H1 (cell line): ENCODE data around the gene TSPAN2. TPM values are rescaled to one million over a fixed set of nuclear protein-coding genes. Genes with fewer than 3 reads are reported as not detected.

Experiments
- CTCF ChIA-PET: fragments of 300-600 bp; sonication (Branson Sonifier 250); formaldehyde crosslinking; loops from one replicate; lab custom pipeline; 2021; ENCODE audit not compliant: partially characterized antibody; lab: Charles Lee
- POLR2A ChIA-PET: fragments of 300-600 bp; sonication (Branson Sonifier 250); formaldehyde crosslinking; loops from one replicate; lab custom pipeline; 2021; ENCODE audit warnings: inconsistent platforms; ENCODE audit not compliant: partially characterized antibody; lab: Charles Lee
- DNase-seq, 2 experiments: peaks; one replicate each; pipeline versions ENCODE4 v3.0.0 to v3.0.0-alpha.2; 2010 to 2022; ENCODE audit warnings: low spot score in 2 of 2, low read depth in 1 of 2, mixed read lengths in 1 of 2
- FAIRE-seq: peaks from 2 replicates; lab custom pipeline; 2011; peaks lifted over from hg19 to GRCh38; lab: Jason Lieb, UNC
- H2AFZ ChIP-seq: 2 replicates; pipeline ENCODE4 v1.8.1; 2012; ENCODE audit warnings: low read length, inconsistent platforms
- H2AK5ac ChIP-seq: 2 replicates; pipeline ENCODE4 v1.6.1; 2013; ENCODE audit warnings: low read depth, low read length
- H2BK120ac ChIP-seq: replicated peaks from 2 replicates; pipeline ENCODE3; 2013; ENCODE audit warnings: low read depth, low read length, inconsistent platforms
- H2BK12ac ChIP-seq: 2 replicates; pipeline ENCODE4 v1.6.1; 2013; ENCODE audit warnings: low read depth, low read length
- H2BK15ac ChIP-seq: 2 replicates; pipeline ENCODE4 v1.6.1; 2013; ENCODE audit warnings: low read length
- H2BK20ac ChIP-seq: 2 replicates; pipeline ENCODE4 v1.6.1; 2013; ENCODE audit warnings: low read length
- H2BK5ac ChIP-seq: 2 replicates; pipeline ENCODE4 v1.6.1; 2013; ENCODE audit warnings: low read depth, low read length
- H3K14ac ChIP-seq: 2 replicates; pipeline ENCODE4 v1.6.1; 2013; ENCODE audit warnings: inconsistent platforms; ENCODE audit not compliant: insufficient read length
- H3K18ac ChIP-seq: 2 replicates; pipeline ENCODE4 v1.6.1; 2013; ENCODE audit warnings: low read length; ENCODE audit errors: extremely low read depth
- H3K23ac ChIP-seq: 2 replicates; pipeline ENCODE4 v1.6.1; 2013; ENCODE audit warnings: inconsistent platforms; ENCODE audit not compliant: insufficient read length
- H3K23me2 ChIP-seq: 2 replicates; pipeline ENCODE4 v1.6.1; 2013; ENCODE audit warnings: low read depth, low read length
- H3K27ac ChIP-seq: 2 replicates; pipeline ENCODE4 v1.6.1; 2011; ENCODE audit warnings: low read depth, low read length, inconsistent platforms
- H3K27me3 ChIP-seq, 4 experiments: replicated peaks in 1 of 4; 1 replicate in 1 of 4; 2 replicates in 3 of 4; pipeline versions ENCODE4 v1.6.1 to v1.8.1; 2011 to 2013; ENCODE audit warnings: low read length in 3 of 4, mild to moderate bottlenecking in 3 of 4, inconsistent platforms in 2 of 4, mixed read lengths in 2 of 4, moderate library complexity in 1 of 4; ENCODE audit not compliant: control insufficient read depth in 3 of 4, insufficient read depth in 3 of 4; ENCODE audit errors: extremely low read depth in 1 of 4
- H3K36me3 ChIP-seq, 4 experiments: 2 replicates each; pipeline versions ENCODE4 v1.6.1 to v1.8.1; 2011 to 2013; ENCODE audit warnings: mild to moderate bottlenecking in 4 of 4, low read length in 3 of 4, moderate library complexity in 2 of 4, control low read depth in 1 of 4, inconsistent platforms in 1 of 4; ENCODE audit not compliant: insufficient read depth in 4 of 4, control insufficient read depth in 2 of 4
- H3K4ac ChIP-seq: replicated peaks from 2 replicates; pipeline ENCODE3; 2013; ENCODE audit warnings: low read length, low read depth, mixed read lengths, inconsistent platforms; ENCODE audit not compliant: insufficient read length
- H3K4me1 ChIP-seq, 4 experiments: replicated peaks in 1 of 4; 1 replicate in 1 of 4; 2 replicates in 3 of 4; pipeline versions ENCODE4 v1.6.1 to v1.8.1; 2011 to 2013; ENCODE audit warnings: low read length in 3 of 4, inconsistent platforms in 2 of 4, mixed read lengths in 1 of 4; ENCODE audit not compliant: insufficient read depth in 4 of 4, control insufficient read depth in 3 of 4
- H3K4me2 ChIP-seq, 2 experiments: 2 replicates each; pipeline versions ENCODE4 v1.6.1 to v1.8.1; 2011 to 2013; ENCODE audit warnings: low read depth in 2 of 2, low read length in 2 of 2, control low read depth in 1 of 2, inconsistent platforms in 1 of 2, mild to moderate bottlenecking in 1 of 2; ENCODE audit not compliant: insufficient read depth in 1 of 2
- H3K4me3 ChIP-seq, 4 experiments: fragments of 200-600, 300-600 bp in 1 of 4; sonication (generic), shearing (Covaris generic), sonication (Bioruptor Twin) in 1 of 4; 2 replicates each; pipeline versions ENCODE4 v1.5.1 to v1.8.1; 2011 to 2016; ENCODE audit warnings: low read length in 4 of 4, low read depth in 3 of 4, control low read depth in 2 of 4, inconsistent platforms in 2 of 4, mild to moderate bottlenecking in 2 of 4, mixed read lengths in 1 of 4, moderate library complexity in 1 of 4; ENCODE audit not compliant: insufficient read depth in 2 of 4; ENCODE audit errors: extremely low read depth in 1 of 4
- H3K56ac ChIP-seq: replicated peaks from 2 replicates; pipeline ENCODE3; 2013; ENCODE audit warnings: low read depth, mild to moderate bottlenecking, mixed read lengths, low read length, inconsistent platforms; ENCODE audit not compliant: insufficient read length
- H3K79me1 ChIP-seq: 2 replicates; pipeline ENCODE4 v1.6.1; 2013; ENCODE audit warnings: low read depth, low read length, control low read depth
- H3K79me2 ChIP-seq, 2 experiments: 2 replicates each; pipeline versions ENCODE4 v1.6.1 to v1.8.1; 2012 to 2013; ENCODE audit warnings: low read length in 2 of 2, mild to moderate bottlenecking in 2 of 2, inconsistent platforms in 1 of 2; ENCODE audit not compliant: insufficient read depth in 2 of 2, control insufficient read depth in 1 of 2
- H3K9ac ChIP-seq, 4 experiments: replicated peaks in 1 of 4; 1 replicate in 1 of 4; 2 replicates in 3 of 4; pipeline versions ENCODE4 v1.6.1 to v1.8.1; 2011 to 2013; ENCODE audit warnings: low read depth in 3 of 4, low read length in 3 of 4, control low read depth in 2 of 4, mild to moderate bottlenecking in 2 of 4, moderate library complexity in 2 of 4, inconsistent platforms in 1 of 4; ENCODE audit errors: extremely low read depth in 1 of 4
- H3K9me3 ChIP-seq, 2 experiments: 2 replicates each; pipeline versions ENCODE4 v1.6.1 to v1.8.1; 2012 to 2013; ENCODE audit warnings: mild to moderate bottlenecking in 2 of 2, moderate library complexity in 2 of 2, control low read depth in 1 of 2, inconsistent platforms in 1 of 2, low read depth in 1 of 2, low read length in 1 of 2, mixed read lengths in 1 of 2; ENCODE audit not compliant: insufficient read depth in 2 of 2
- H4K20me1 ChIP-seq, 2 experiments: replicated peaks in 1 of 2; 2 replicates each; pipeline versions ENCODE3 to v1.8.1; 2011 to 2013; ENCODE audit warnings: inconsistent platforms in 2 of 2, low read length in 2 of 2, mild to moderate bottlenecking in 1 of 2; ENCODE audit not compliant: insufficient read depth in 2 of 2, control insufficient read depth in 1 of 2
- H4K5ac ChIP-seq: 2 replicates; pipeline ENCODE4 v1.6.1; 2013; ENCODE audit warnings: low read length, low read depth, mixed read lengths, inconsistent platforms; ENCODE audit not compliant: insufficient read length
- H4K8ac ChIP-seq: 2 replicates; pipeline ENCODE4 v1.8.0; 2013; ENCODE audit warnings: mild to moderate bottlenecking, moderate library complexity, low read length, inconsistent platforms; ENCODE audit not compliant: insufficient read depth; ENCODE audit errors: extremely low read depth
- H4K91ac ChIP-seq: replicated peaks from 2 replicates; pipeline ENCODE3; 2013; ENCODE audit warnings: low read length, mixed read lengths, inconsistent platforms; ENCODE audit not compliant: insufficient read length
- GTF2F1 ChIP-seq: IDR thresholded peaks from 2 replicates; pipeline ENCODE4 v1.6.1; 2012; ENCODE audit warnings: low read depth, low read length, improper control_type of control experiment, borderline replicate concordance
- SP1 ChIP-seq: IDR thresholded peaks from 2 replicates; pipeline ENCODE4 v1.6.1; 2011; ENCODE audit warnings: low read depth, low read length
- SRF ChIP-seq: IDR thresholded peaks from 2 replicates; pipeline ENCODE4 v1.6.1; 2011; ENCODE audit warnings: mild to moderate bottlenecking, low read depth, low read length, moderate library complexity
- WGBS, 2 experiments: shearing (Covaris generic) in 1 of 2; methylation state at CpG; one replicate each; pipeline versions ENCODE4 v1.1.6 to v1.1.7; 2013 to 2015; ENCODE audit warnings: low lambda C conversion rate in 2 of 2, mixed read lengths in 2 of 2, inconsistent platforms in 1 of 2, low coverage in 1 of 2, missing lambda C conversion rate in 1 of 2; ENCODE audit not compliant: insufficient replicate concordance in 2 of 2, insufficient coverage in 1 of 2, insufficient read length in 1 of 2; ENCODE audit errors: extremely low coverage in 1 of 2, missing lambda C conversion rate in 1 of 2; 5-methylcytosine and 5-hydroxymethylcytosine counted together
- polyA plus RNA-seq, 7 experiments: library from polyadenylated mRNA; depleted of rRNA in 3 of 7; stranded (reverse) in 5 of 7; unstranded in 2 of 7; fragments of >200 nt in 5 of 7; fragments of 200-250 nt in 2 of 7; gene quantifications; 1 replicate in 5 of 7; 2 replicates in 1 of 7; 4 replicates in 1 of 7; pipeline versions ENCODE4 v1.2.1 to v1.2.3, GENCODE V29; 2011 to 2013; ENCODE audit warnings: missing spikeins in 2 of 7, mixed read lengths in 2 of 7
- total RNA-seq: library from RNA; stranded (reverse); fragmentation: NEBNext Ultra II Directional; extraction: Animal tissue kit (Norgen Biotek cat#: 25700); gene quantifications from 2 replicates; pipeline ENCODE4 v1.2.1, GENCODE V29; 2021

TSPAN2 gene
- total and polyA plus RNA-seq, 2 of the 8 experiments (the other 6 are each of a cell fraction or from before 2014, with no cell fraction given) = 7.4 to 14.2 TPM

DNA sequence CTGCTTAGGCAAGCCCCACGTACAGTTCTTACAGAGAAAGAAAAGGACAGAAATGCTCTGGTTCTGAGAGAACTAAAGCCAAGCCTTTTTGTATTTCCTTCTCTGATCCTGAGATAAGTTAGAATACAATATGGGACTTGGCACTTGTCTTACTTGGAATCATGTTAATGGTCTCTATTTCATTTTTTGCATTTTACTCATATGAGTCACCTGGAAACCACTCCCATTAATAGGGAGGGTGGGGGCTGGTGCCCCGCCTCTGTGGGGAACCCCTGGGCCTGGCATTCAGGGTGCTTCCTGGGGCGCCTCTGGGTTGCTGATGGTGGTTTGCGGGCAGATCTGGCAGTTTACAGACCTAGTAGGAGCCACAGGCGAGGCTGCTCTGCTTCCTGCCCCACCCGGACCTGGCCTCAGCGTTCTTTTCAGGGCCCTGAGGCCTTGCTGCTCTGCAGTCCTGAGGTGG, 26.7 kb downstream of the TSPAN2 start:
- Histone ChIP-seq H2AFZ (no peak overlapping the region), H3K23ac (no peak overlapping the region), H2AK5ac (no peak overlapping the region), H3K36me3 (no peaks in the 10 kb centered on the region), H4K91ac (no peak overlapping the region), H3K79me1 (no peaks in the 10 kb centered on the region), H4K5ac (no peak overlapping the region), H2BK15ac (no peak overlapping the region), H2BK120ac (no peak overlapping the region), H3K27ac (no peak overlapping the region), H2BK12ac (no peak overlapping the region), H3K27me3 (no peaks in the 10 kb centered on the region), H2BK20ac (no peak overlapping the region), H2BK5ac (no peak overlapping the region), H3K4me1 (no peaks in the 10 kb centered on the region; a peak in 1 of 7 replicates), H3K4me2 (no peak overlapping the region), H3K18ac (no peak overlapping the region), H3K23me2 (no peaks in the 10 kb centered on the region), H3K79me2 (no peaks in the 10 kb centered on the region), H3K14ac (no peak overlapping the region), H3K56ac (no peak overlapping the region), H3K4ac (no peak overlapping the region), H3K9me3 (no peaks in the 10 kb centered on the region), H3K9ac (no peak overlapping the region), H4K8ac (no peak overlapping the region), H3K4me3 (no peak overlapping the region), H4K20me1 (no peaks in the 10 kb centered on the region)
- no peak for TF ChIP-seq SP1
- TF ChIP-seq SRF = no peak
- no peak for TF ChIP-seq GTF2F1
- WGBS, 2 experiments = 88% methylated on average over 7 of the region's 7 CpGs; no CpG with 5 or more reads in 1 of the 2 experiments
- ChIA-PET CTCF (interaction anchor here (0.8 to 1.4 kb wide), 2 partner anchors 10 to 49 kb away, joined by 3 to 5 read pairs; no protein-coding TSS in a partner anchor), POLR2A (no interaction called here)
- DNase-seq (no peak), FAIRE-seq (no peak)
